Measurements from ENCODE around the gene FRMPD3.

DNA sequence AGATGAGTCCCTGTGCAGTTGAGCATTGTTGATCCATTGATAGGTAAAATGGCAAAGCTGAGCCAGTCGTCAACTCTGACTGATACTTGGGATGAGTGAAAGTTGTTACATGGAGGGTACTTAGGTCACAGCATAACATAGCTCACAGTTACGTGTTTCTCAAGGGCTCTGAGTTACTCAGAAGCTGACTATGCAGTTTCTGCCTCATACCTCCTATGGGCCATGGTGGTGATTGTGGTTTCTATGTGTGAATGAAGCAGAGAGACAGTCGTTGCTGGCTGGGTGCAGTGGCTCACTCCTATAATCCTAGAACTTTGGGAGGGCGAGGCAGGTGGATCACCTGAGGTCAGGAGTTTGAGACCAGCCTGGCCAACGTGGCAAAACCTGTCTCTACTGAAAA lies 30.8 kb downstream of the FRMPD3 start:
- TF ChIP-seq, protein P1, sequence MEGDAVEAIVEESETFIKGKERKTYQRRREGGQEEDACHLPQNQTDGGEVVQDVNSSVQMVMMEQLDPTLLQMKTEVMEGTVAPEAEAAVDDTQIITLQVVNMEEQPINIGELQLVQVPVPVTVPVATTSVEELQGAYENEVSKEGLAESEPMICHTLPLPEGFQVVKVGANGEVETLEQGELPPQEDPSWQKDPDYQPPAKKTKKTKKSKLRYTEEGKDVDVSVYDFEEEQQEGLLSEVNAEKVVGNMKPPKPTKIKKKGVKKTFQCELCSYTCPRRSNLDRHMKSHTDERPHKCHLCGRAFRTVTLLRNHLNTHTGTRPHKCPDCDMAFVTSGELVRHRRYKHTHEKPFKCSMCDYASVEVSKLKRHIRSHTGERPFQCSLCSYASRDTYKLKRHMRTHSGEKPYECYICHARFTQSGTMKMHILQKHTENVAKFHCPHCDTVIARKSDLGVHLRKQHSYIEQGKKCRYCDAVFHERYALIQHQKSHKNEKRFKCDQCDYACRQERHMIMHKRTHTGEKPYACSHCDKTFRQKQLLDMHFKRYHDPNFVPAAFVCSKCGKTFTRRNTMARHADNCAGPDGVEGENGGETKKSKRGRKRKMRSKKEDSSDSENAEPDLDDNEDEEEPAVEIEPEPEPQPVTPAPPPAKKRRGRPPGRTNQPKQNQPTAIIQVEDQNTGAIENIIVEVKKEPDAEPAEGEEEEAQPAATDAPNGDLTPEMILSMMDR (tag by site-specific recombination; IDR thresholded peaks at IDR 0.05): no peak
- TF ChIP-seq, protein P2, sequence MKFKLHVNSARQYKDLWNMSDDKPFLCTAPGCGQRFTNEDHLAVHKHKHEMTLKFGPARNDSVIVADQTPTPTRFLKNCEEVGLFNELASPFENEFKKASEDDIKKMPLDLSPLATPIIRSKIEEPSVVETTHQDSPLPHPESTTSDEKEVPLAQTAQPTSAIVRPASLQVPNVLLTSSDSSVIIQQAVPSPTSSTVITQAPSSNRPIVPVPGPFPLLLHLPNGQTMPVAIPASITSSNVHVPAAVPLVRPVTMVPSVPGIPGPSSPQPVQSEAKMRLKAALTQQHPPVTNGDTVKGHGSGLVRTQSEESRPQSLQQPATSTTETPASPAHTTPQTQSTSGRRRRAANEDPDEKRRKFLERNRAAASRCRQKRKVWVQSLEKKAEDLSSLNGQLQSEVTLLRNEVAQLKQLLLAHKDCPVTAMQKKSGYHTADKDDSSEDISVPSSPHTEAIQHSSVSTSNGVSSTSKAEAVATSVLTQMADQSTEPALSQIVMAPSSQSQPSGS (tag by site-specific recombination; IDR thresholded peaks at IDR 0.05; ENCODE audit: low read depth): no peak
- TF ChIP-seq ZFP37 (tag by site-specific recombination; IDR thresholded peaks at IDR 0.05) (no peak), ZNF133 (tag by site-specific recombination; IDR thresholded peaks at IDR 0.05) (no peak), ZNF76 (tag by site-specific recombination; IDR thresholded peaks at IDR 0.05; ENCODE audit: borderline replicate concordance, low read depth) (no peak), ZNF274 (IDR thresholded peaks at IDR 0.05; ENCODE audit: low read length) (no peak), ZNF274 (tag by site-specific recombination; IDR thresholded peaks at IDR 0.05; ENCODE audit: borderline replicate concordance) (no peak)
